GM12878 (cell line): ENCODE results near the gene LRRC4. TPM values are rescaled to one million over a fixed set of nuclear protein-coding genes. Genes with fewer than 3 reads are reported as not detected.

Experiments used
- ATAC-seq: fragments of 200-7000 bp; cut with Tn5 transposase; 3 replicates; pipeline ENCODE4 v1.9.1; 2020; ENCODE audit warnings: mild to moderate bottlenecking, moderate library complexity
- BruUV-seq: library from RNA; stranded (reverse); fragments of 400-500 nt; replicated peaks from 2 replicates; lab custom pipeline; 2021; lab: Mats Ljungman, UMichigan
- CTCF ChIA-PET: fragments of 300-600 bp; sonication (Branson Sonifier 250); formaldehyde crosslinking; extraction: SDS; loops from one replicate; lab custom pipeline; 2021; ENCODE audit warnings: inconsistent platforms; lab: Yijun Ruan, JAX
- POLR2A ChIA-PET: fragments of 350-600 bp; formaldehyde crosslinking; extraction: SDS; loops from one replicate; lab custom pipeline; 2021; ENCODE audit warnings: inconsistent platforms; lab: Charles Lee
- RAD21 ChIA-PET: fragments of 300-600 bp; sonication (Branson Sonifier 250); formaldehyde crosslinking; loops from one replicate; lab custom pipeline; 2023; ENCODE audit warnings: antibody characterized with exemption; ENCODE audit not compliant: unreplicated experiment; lab: Charles Lee
- SMC1A ChIA-PET: fragments of 300-600 bp; sonication (Branson Sonifier 250); formaldehyde crosslinking; loops from one replicate; lab custom pipeline; 2023; ENCODE audit not compliant: unreplicated experiment, uncharacterized antibody; lab: Charles Lee
- DNase-seq: peaks from one replicate; pipeline ENCODE4 v3.0.0-alpha.2; 2011; ENCODE audit warnings: low read depth, low spot score
- FAIRE-seq: peaks from 3 replicates; lab custom pipeline; 2011; peaks lifted over from hg19 to GRCh38; lab: Jason Lieb, UNC
- H2AFZ ChIP-seq: 2 replicates; pipeline ENCODE4 v1.6.0; 2011; ENCODE audit warnings: low read depth, low read length, control low read depth; ENCODE audit not compliant: control insufficient read depth
- H3K27ac ChIP-seq: 2 replicates; pipeline ENCODE4 v1.5.1; 2011; ENCODE audit warnings: control low read depth; ENCODE audit not compliant: control insufficient read depth, insufficient read depth
- H3K27me3 ChIP-seq, 2 experiments: replicated peaks in 1 of 2; 2 replicates each; pipeline versions ENCODE4 v1.6.0 to v1.6.1; 2011; ENCODE audit warnings: low read length in 1 of 2; ENCODE audit not compliant: control insufficient read depth in 2 of 2, insufficient read depth in 2 of 2
- H3K36me3 ChIP-seq, 2 experiments: 2 replicates each; pipeline ENCODE4 v1.5.1; 2011; ENCODE audit warnings: low read length in 1 of 2; ENCODE audit not compliant: control insufficient read depth in 2 of 2, insufficient read depth in 2 of 2
- H3K4me1 ChIP-seq: 2 replicates; pipeline ENCODE4 v1.6.1; 2011; ENCODE audit warnings: mild to moderate bottlenecking, low read length, moderate library complexity, mixed read lengths; ENCODE audit not compliant: control insufficient read depth, insufficient read depth
- H3K4me2 ChIP-seq: 2 replicates; pipeline ENCODE4 v1.6.0; 2011; ENCODE audit warnings: control low read depth; ENCODE audit not compliant: control insufficient read depth, insufficient read depth
- H3K4me3 ChIP-seq: fragments of 200-600 bp; sonication (generic); 2 replicates; pipeline ENCODE4 v1.5.1; 2016
- H3K79me2 ChIP-seq: 2 replicates; pipeline ENCODE4 v1.6.0; 2011; ENCODE audit warnings: low read length; ENCODE audit not compliant: control insufficient read depth, insufficient read depth
- H3K9ac ChIP-seq: 2 replicates; pipeline ENCODE4 v1.8.0; 2011; ENCODE audit warnings: low read length, control low read depth, mixed read lengths; ENCODE audit not compliant: control insufficient read depth, insufficient read depth
- H3K9me3 ChIP-seq: replicated peaks from 3 replicates; pipeline ENCODE4 v1.5.1; 2011; ENCODE audit warnings: mild to moderate bottlenecking, low read length; ENCODE audit not compliant: control insufficient read depth, insufficient read depth
- H4K20me1 ChIP-seq: 2 replicates; pipeline ENCODE4 v1.6.0; 2011; ENCODE audit not compliant: control insufficient read depth, insufficient read depth
- BHLHE40 ChIP-seq, 2 experiments: fragments of 450-650 bp in 1 of 2; IDR thresholded peaks; 2 replicates each; pipeline ENCODE4 v1.6.1; 2011 to 2017; ENCODE audit warnings: low read depth in 2 of 2, borderline replicate concordance in 1 of 2, improper control_type of control experiment in 1 of 2, low read length in 1 of 2, mild to moderate bottlenecking in 1 of 2
- EZH2 ChIP-seq: IDR thresholded peaks from 2 replicates; pipeline ENCODE4 v1.6.1; 2012; ENCODE audit warnings: low read depth, mild to moderate bottlenecking, control low read depth, inconsistent platforms, low read length, borderline replicate concordance; ENCODE audit not compliant: control insufficient read depth
- NFXL1 ChIP-seq: fragments of 450-650 bp; IDR thresholded peaks from 2 replicates; pipeline ENCODE4 v1.6.1; 2017; ENCODE audit warnings: antibody characterized with exemption, mild to moderate bottlenecking, borderline replicate concordance
- NR2C2 ChIP-seq: IDR thresholded peaks from 2 replicates; pipeline ENCODE4 v1.6.1; 2011; ENCODE audit warnings: borderline replicate concordance, low read depth; ENCODE audit not compliant: control insufficient read depth, insufficient read length
- RBBP5 ChIP-seq: fragments of 200-600 bp; sonication (generic); conservative IDR thresholded peaks from 2 replicates; pipeline ENCODE4 v1.6.1; 2016
- RCOR1 ChIP-seq: conservative IDR thresholded peaks from 2 replicates; pipeline ENCODE4 v1.6.1; 2012; ENCODE audit warnings: low read depth, low read length, improper control_type of control experiment
- RELA ChIP-seq: fragments of 450-650 bp; IDR thresholded peaks from 2 replicates; pipeline ENCODE4 v1.8.0; 2014; ENCODE audit warnings: borderline replicate concordance; ENCODE audit not compliant: partially characterized antibody
- RELB ChIP-seq: fragments of 450-650 bp; IDR thresholded peaks from 2 replicates; pipeline ENCODE4 v1.6.1; 2017; ENCODE audit warnings: low read depth, mild to moderate bottlenecking, moderate library complexity
- SIX5 ChIP-seq: IDR thresholded peaks from 2 replicates; pipeline ENCODE4 v1.6.1; 2011; ENCODE audit warnings: mild to moderate bottlenecking, low read depth, low read length, moderate library complexity; ENCODE audit not compliant: severe bottlenecking
- STAT1 ChIP-seq: fragments of 450-650 bp; conservative IDR thresholded peaks from 2 replicates; pipeline ENCODE4 v1.6.1; 2014; ENCODE audit warnings: antibody characterized with exemption, mild to moderate bottlenecking
- YY1 ChIP-seq: IDR thresholded peaks from 2 replicates; pipeline ENCODE4 v1.6.1; 2011; ENCODE audit warnings: low read depth, mild to moderate bottlenecking, low read length
- ZNF207 ChIP-seq: fragments of 450-650 bp; IDR thresholded peaks from 2 replicates; pipeline ENCODE4 v1.6.1; 2014; ENCODE audit warnings: antibody characterized with exemption, mild to moderate bottlenecking, borderline replicate concordance
- ZSCAN29 ChIP-seq: fragments of 450-650 bp; IDR thresholded peaks from 2 replicates; pipeline ENCODE4 v1.6.1; 2017; ENCODE audit warnings: mild to moderate bottlenecking, moderate library complexity
- WGBS: methylation state at CpG from one replicate; pipeline ENCODE4 v1.1.6; 2016; ENCODE audit warnings: low lambda C conversion rate; ENCODE audit not compliant: insufficient replicate concordance, insufficient coverage; ENCODE audit errors: missing lambda C conversion rate; 5-methylcytosine and 5-hydroxymethylcytosine counted together
- in situ Hi-C: fragments of 300-500 bp; cut with MboI; formaldehyde crosslinking; loops from 9 replicates; pipeline ENCODE4 v1.14.3; 2018; ENCODE audit warnings: mixed read lengths
- intact Hi-C: fragments of 100-400 bp; cut with micrococcal nuclease; formaldehyde crosslinking; loops from one replicate; pipeline ENCODE4 v1.14.2; 2022; ENCODE audit not compliant: unreplicated experiment
- polyA plus RNA-seq, 11 experiments: library from polyadenylated mRNA; depleted of rRNA in 4 of 11; unstranded in 6 of 11; stranded (reverse) in 5 of 11; fragments of >200 nt; fragmentation: Nextera tagmentation in 4 of 11; fragmentation: Illumina TruSeq in 1 of 11; extraction: Ambion mirVana in 4 of 11; extraction: Trizol in 1 of 11; gene quantifications; 1 replicate in 1 of 11; 2 replicates in 10 of 11; pipeline versions ENCODE4 v1.2.1 to v1.2.3, GENCODE V29; 2011 to 2016; ENCODE audit warnings: inconsistent platforms in 2 of 11, missing spikeins in 2 of 11, low read depth in 1 of 11
- total RNA-seq, 4 experiments: library from RNA; depleted of rRNA in 3 of 4; stranded (reverse); fragments of >200 nt in 3 of 4; fragmentation: Illumina TruSeq in 1 of 4; extraction: Trizol in 1 of 4; gene quantifications; 2 replicates each; pipeline versions ENCODE4 v1.2.1 to v1.2.3, GENCODE V29; 2013 to 2021

LRRC4 gene
- total and polyA plus RNA-seq, 10 of the 15 experiments (the other 5 are each of a cell fraction or from before 2014, with no cell fraction given) = 0.06 to 0.85 (median 0.12) TPM; not detected in 4

DNA sequence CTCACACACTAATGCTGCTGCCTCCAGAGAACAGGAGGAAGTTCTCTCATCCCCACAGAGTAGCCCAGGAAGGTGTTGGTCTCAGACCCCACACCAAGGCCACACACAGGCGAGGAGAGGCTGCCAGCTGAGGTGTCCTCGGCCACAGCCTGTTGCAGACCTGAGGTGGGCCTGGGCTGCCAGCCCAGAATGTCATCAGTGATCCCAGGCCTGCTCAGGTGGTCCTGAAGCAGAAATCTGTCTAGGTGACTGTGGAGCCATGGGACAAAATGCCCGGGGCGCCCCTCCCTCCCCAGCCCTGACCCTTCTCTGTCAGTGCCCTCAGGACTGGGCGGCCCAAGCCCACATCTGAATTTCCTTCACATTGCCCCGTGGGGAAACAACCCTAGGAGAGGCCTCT, 43.5 kb upstream of the LRRC4 start:
- Histone ChIP-seq H3K4me1 (no peaks in the 10 kb centered on the region), H3K9ac (no peak overlapping the region), H3K36me3 (peaks cover 29 to 42% of the 10 kb centered on the region in 2 experiments), H3K27me3 (no peaks in the 10 kb centered on the region), H3K9me3 (no peaks in the 10 kb centered on the region), H3K4me2 (no peak overlapping the region), H3K27ac (no peak overlapping the region), H2AFZ (no peak overlapping the region), H3K4me3 (no peak overlapping the region), H4K20me1 (no peaks in the 10 kb centered on the region; the same call in 1 of the 2 replicates), H3K79me2 (no peaks in the 10 kb centered on the region)
- TF ChIP-seq EZH2 = no peak
- TF ChIP-seq SIX5 = no peak
- TF ChIP-seq ZSCAN29 = no peak
- no peak for TF ChIP-seq RELB
- no peak for TF ChIP-seq BHLHE40 (IDR thresholded peaks at IDR 0.05; ENCODE audit: borderline replicate concordance in 1 of 2, low read depth in 2 of 2, low read length in 1 of 2)
- no peak for TF ChIP-seq RBBP5
- no peak for TF ChIP-seq STAT1
- no peak for TF ChIP-seq YY1
- TF ChIP-seq NR2C2 = no peak
- no peak for TF ChIP-seq RCOR1
- TF ChIP-seq NFXL1 = no peak
- no peak for TF ChIP-seq RELA
- TF ChIP-seq ZNF207 = no peak
- intact Hi-C loops = no loop called here
- RAD21 ChIA-PET = no interaction called here
- BruUV-seq = no TSS peak
- ATAC-seq (no peak), FAIRE-seq (no peak), DNase-seq (no peak)
- WGBS = 92% methylated on average over 6 of the region's 6 CpGs
- in situ Hi-C loops = no loop called here
- SMC1A ChIA-PET = no interaction called here
- CTCF ChIA-PET = no interaction called here
- POLR2A ChIA-PET = no interaction called here
